HEK293T (cell line): Measurements from ENCODE around the gene CDH4.

Experiments used
- CTCF ChIA-PET: fragments of 350-600 bp; formaldehyde crosslinking; extraction: SDS; loops from one replicate; lab custom pipeline; 2021; ENCODE audit warnings: antibody characterized with exemption, inconsistent platforms; lab: Yijun Ruan, JAX
- POLR2A ChIA-PET: fragments of 350-600 bp; formaldehyde crosslinking; extraction: SDS; loops from one replicate; lab custom pipeline; 2020; ENCODE audit warnings: antibody characterized with exemption, inconsistent platforms; lab: Yijun Ruan, JAX
- DNase-seq: peaks from one replicate; pipeline ENCODE4 v3.0.0; 2012; ENCODE audit warnings: mixed read lengths; ENCODE audit errors: extremely low spot score
- ARNT ChIP-seq: fragments of 450-650 bp; IDR thresholded peaks from 2 replicates; pipeline ENCODE4 v1.6.1; 2017; ENCODE audit warnings: mild to moderate bottlenecking
- BHLHE40 ChIP-seq: fragments of 450-650 bp; IDR thresholded peaks from 2 replicates; pipeline ENCODE4 v1.6.1; 2016; ENCODE audit warnings: mild to moderate bottlenecking, moderate library complexity, borderline replicate concordance
- CTBP1 ChIP-seq: fragments of 450-650 bp; IDR thresholded peaks from 2 replicates; pipeline ENCODE4 v1.6.1; 2016; ENCODE audit warnings: borderline replicate concordance
- ELF4 ChIP-seq: fragments of 450-650 bp; IDR thresholded peaks from 2 replicates; pipeline ENCODE4 v1.6.1; 2017; ENCODE audit warnings: antibody characterized with exemption
- FOXA1 ChIP-seq: fragments of 450-650 bp; IDR thresholded peaks from 2 replicates; pipeline ENCODE4 v1.6.1; 2016; ENCODE audit warnings: mild to moderate bottlenecking
- FOXK2 ChIP-seq: fragments of 450-650 bp; IDR thresholded peaks from 2 replicates; pipeline ENCODE4 v1.6.1; 2016; ENCODE audit warnings: mild to moderate bottlenecking
- FOXM1 ChIP-seq: fragments of 450-650 bp; IDR thresholded peaks from 2 replicates; pipeline ENCODE4 v1.6.1; 2017; ENCODE audit warnings: mild to moderate bottlenecking, borderline replicate concordance
- HDGF ChIP-seq: fragments of 450-650 bp; IDR thresholded peaks from 2 replicates; pipeline ENCODE4 v1.6.1; 2017; ENCODE audit warnings: antibody characterized with exemption, borderline replicate concordance
- L3MBTL2 ChIP-seq: fragments of 450-650 bp; conservative IDR thresholded peaks from 2 replicates; pipeline ENCODE4 v1.6.1; 2016; ENCODE audit warnings: mild to moderate bottlenecking
- LEF1 ChIP-seq: fragments of 450-650 bp; IDR thresholded peaks from 2 replicates; pipeline ENCODE4 v1.6.1; 2017; ENCODE audit warnings: mild to moderate bottlenecking, borderline replicate concordance
- NFRKB ChIP-seq: fragments of 450-650 bp; IDR thresholded peaks from 2 replicates; pipeline ENCODE4 v1.6.1; 2016; ENCODE audit warnings: mild to moderate bottlenecking, moderate library complexity
- SP1 ChIP-seq: fragments of 450-650 bp; IDR thresholded peaks from 2 replicates; pipeline ENCODE4 v1.6.1; 2017
- SUZ12 ChIP-seq: fragments of 450-650 bp; IDR thresholded peaks from 2 replicates; pipeline ENCODE4 v1.6.1; 2016; ENCODE audit warnings: mild to moderate bottlenecking
- TARDBP ChIP-seq: fragments of 450-650 bp; IDR thresholded peaks from 2 replicates; pipeline ENCODE4 v1.6.1; 2016
- ZNF384 ChIP-seq: fragments of 450-650 bp; IDR thresholded peaks from 2 replicates; pipeline ENCODE4 v1.6.1; 2016
- TF ChIP-seq, protein P1 (sequence below): fragments of 450-650 bp; IDR thresholded peaks from 2 replicates; pipeline ENCODE4 v1.6.1; 2016

Gene CDH4

DNA sequence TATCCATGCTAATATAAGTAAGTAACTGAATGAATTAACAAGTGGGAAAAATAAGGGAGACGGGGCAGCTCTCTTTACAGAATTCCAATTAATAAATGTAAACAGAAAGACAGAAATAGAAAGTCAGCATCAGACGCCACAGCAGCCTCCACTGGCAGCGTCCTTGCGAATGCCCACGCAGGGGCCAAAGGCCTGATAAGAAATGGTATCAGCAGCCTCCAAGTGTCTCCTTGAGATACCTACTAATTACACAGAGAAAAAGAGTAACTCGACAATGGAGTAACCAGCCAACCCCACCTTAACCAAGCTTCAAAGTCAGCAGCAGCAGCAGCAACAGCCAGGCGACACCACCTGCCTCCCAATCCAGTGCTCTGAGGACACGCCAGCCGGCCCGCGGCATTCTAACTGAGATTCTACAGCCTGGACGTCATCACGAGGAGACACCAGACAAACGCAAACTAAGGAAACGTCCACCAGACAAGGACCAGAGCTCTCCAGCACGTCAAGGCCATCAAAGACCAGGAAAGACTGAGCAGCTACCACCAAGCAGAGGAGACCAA, 734.8 kb downstream of the CDH4 start:
- DNase-seq: no peak
- ChIA-PET CTCF (no interaction called here), POLR2A (interaction anchor here (0.7 kb wide), 1 partner anchor 637 kb away, joined by 3 read pairs; no protein-coding TSS in a partner anchor)
- TF ChIP-seq FOXA1 (no peak), ZNF384 (no peak), CTBP1 (no peak), TARDBP (no peak), FOXK2 (no peak), L3MBTL2 (no peak), BHLHE40 (no peak), SP1 (no peak), ELF4 (no peak), SUZ12 (no peak), NFRKB (no peak), ARNT (no peak), FOXM1 (no peak), HDGF (no peak), LEF1 (no peak)
- TF ChIP-seq, protein P1, sequence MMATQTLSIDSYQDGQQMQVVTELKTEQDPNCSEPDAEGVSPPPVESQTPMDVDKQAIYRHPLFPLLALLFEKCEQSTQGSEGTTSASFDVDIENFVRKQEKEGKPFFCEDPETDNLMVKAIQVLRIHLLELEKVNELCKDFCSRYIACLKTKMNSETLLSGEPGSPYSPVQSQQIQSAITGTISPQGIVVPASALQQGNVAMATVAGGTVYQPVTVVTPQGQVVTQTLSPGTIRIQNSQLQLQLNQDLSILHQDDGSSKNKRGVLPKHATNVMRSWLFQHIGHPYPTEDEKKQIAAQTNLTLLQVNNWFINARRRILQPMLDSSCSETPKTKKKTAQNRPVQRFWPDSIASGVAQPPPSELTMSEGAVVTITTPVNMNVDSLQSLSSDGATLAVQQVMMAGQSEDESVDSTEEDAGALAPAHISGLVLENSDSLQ: no peak

DNA sequence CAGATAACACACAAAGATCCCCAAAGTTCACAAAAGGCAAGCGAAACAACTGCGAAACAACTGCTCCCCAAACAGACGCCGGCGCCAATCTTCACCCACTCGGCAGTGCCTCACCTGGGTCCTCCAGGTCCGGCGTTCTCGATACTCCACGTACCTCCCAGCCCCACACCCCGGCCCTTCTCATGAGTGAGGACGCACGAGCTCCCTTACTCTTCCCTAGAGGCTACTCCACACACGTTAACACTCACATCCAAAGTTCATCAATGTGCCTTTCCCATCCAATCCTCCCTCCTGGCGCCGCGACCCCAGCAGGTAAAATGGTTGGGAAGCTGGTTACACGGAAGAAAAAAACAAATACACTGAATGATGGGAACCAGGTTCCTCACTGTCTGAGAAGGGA, 736.6 kb downstream of the CDH4 start:
- no peak for DNase-seq
- TF ChIP-seq TARDBP (no peak), L3MBTL2 (no peak), HDGF (no peak), LEF1 (no peak), ZNF384 (no peak), ELF4 (no peak), NFRKB (no peak), FOXM1 (no peak), SP1 (no peak)
- TF ChIP-seq, protein P1: no peak
- POLR2A ChIA-PET: no interaction called here
- CTCF ChIA-PET: interaction anchor here (0.7 kb wide), 1 partner anchor 20 kb away, joined by 3 read pairs; no protein-coding TSS in a partner anchor

DNA sequence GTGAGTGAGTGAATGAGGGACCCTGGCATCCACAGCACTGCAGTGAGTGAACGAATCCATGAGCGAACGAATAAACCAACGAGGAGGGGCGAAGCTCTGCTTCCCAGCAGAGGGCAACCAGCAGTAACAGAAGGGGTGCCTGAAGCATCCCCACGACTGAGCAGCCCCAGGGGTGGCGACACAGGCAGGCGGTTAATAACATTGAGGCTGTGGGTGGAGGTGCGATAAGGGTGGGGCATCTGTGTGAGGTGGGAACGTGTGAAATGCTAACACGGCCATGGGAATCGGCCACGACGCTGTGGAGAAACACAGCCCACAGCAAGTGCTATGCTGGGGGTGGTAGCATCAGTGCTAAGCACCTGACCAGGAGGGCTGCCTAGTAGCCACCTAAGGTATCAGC, 737.7 kb downstream of the CDH4 start:
- ChIA-PET POLR2A (no interaction called here), CTCF (no interaction called here)
- DNase-seq: no peak
- TF ChIP-seq FOXA1: no peak
- no peak for TF ChIP-seq CTBP1
- no peak for TF ChIP-seq SUZ12
- no peak for TF ChIP-seq SP1
- TF ChIP-seq ZNF384: no peak
- TF ChIP-seq ELF4: no peak
- TF ChIP-seq LEF1: no peak
- TF ChIP-seq BHLHE40: no peak
- TF ChIP-seq NFRKB: no peak
- no peak for TF ChIP-seq L3MBTL2
- TF ChIP-seq FOXK2: no peak
- no peak for TF ChIP-seq TARDBP
- TF ChIP-seq ARNT: no peak
